Measurements from ENCODE around the gene PTGS2. TPM values are rescaled to one million over a fixed set of nuclear protein-coding genes. Genes with fewer than 3 reads are reported as not detected.

The PTGS2 gene
- polyA plus RNA-seq, 1 of the 3 experiments (the other 2 are of a cell fraction): 6.3 TPM

- TF ChIP-seq, protein P1, sequence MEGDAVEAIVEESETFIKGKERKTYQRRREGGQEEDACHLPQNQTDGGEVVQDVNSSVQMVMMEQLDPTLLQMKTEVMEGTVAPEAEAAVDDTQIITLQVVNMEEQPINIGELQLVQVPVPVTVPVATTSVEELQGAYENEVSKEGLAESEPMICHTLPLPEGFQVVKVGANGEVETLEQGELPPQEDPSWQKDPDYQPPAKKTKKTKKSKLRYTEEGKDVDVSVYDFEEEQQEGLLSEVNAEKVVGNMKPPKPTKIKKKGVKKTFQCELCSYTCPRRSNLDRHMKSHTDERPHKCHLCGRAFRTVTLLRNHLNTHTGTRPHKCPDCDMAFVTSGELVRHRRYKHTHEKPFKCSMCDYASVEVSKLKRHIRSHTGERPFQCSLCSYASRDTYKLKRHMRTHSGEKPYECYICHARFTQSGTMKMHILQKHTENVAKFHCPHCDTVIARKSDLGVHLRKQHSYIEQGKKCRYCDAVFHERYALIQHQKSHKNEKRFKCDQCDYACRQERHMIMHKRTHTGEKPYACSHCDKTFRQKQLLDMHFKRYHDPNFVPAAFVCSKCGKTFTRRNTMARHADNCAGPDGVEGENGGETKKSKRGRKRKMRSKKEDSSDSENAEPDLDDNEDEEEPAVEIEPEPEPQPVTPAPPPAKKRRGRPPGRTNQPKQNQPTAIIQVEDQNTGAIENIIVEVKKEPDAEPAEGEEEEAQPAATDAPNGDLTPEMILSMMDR (IDR thresholded peaks at IDR 0.05): no peak
- no peak for TF ChIP-seq FOXJ3 (CRISPR knock-in tag; IDR thresholded peaks at IDR 0.05)
- no peak for TF ChIP-seq FOSL2 (IDR thresholded peaks at IDR 0.05; ENCODE audit: borderline replicate concordance, low read depth)
- no peak for TF ChIP-seq GABPA (IDR thresholded peaks at IDR 0.05; ENCODE audit: low read depth)
- TF ChIP-seq PBX3 (IDR thresholded peaks at IDR 0.05): no peak
- TF ChIP-seq NRF1 (IDR thresholded peaks at IDR 0.05; ENCODE audit: low read depth, low read length): no peak
- TF ChIP-seq USF1 (IDR thresholded peaks at IDR 0.05; ENCODE audit: borderline replicate concordance, low read depth): no peak
- no peak for TF ChIP-seq EZH2phosphoT487 (IDR thresholded peaks at IDR 0.05; ENCODE audit: borderline replicate concordance, low read depth)
Measured at GRCh38 chr1:186671136-186671825, 8.9 kb downstream of the PTGS2 start (continued).

DNA sequence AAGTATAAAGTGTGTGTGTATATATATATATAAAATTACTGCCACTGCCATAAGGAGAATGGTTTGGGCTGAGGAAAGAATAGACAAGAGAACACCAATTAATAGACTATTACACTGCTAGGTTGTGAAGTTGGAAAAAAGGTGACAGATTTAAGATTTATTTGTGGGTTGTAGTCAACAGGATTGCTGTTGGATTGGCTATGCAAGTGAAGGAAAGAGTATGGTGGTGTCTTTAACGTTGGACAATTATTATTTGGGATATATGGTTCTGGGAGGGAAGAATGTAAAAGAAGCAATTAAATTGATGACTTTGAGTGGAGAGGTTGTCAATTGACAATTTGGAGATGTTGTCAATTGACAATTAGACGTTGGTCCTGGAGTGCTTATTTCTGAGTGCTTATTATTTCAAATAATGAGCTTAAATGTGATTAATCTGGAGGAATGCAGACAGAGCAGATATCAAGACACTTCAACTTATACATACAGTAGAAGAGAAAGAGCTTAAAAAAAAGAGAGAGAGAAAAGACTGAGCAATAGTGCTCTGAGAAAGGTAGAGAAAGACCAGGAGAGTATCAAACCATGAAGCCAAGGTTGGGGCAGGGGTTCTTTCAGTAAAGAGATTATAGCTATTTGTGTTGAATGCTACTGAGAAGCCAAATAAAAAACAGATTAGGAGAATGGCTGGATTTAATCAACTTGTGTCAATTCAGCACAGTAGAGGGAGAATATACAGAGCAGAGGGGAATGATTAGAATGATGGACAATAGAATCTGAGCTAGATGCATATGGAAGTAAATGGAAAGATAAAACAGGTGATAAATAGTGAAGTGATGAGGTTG lies 9.7 kb downstream of the PTGS2 start:
- Histone ChIP-seq H3K4me3 (ENCODE audit: low read depth in 2 of 2, low read length in 1 of 2) (no peak overlapping the region), H3F3A (replicated peaks; ENCODE audit: insufficient read depth) (peaks cover 5% of the 10 kb centered on the region), H3K27me3 (ENCODE audit: insufficient read depth) (no peaks in the 10 kb centered on the region), H3K9ac (no peak overlapping the region), H3K4me1 (ENCODE audit: control insufficient read depth in 1 of 2, insufficient read depth in 2 of 2, low read depth in 1 of 2, low read length in 1 of 2) (no peaks in the 10 kb centered on the region), H3K4me2 (no peak overlapping the region), H3K27ac (ENCODE audit: low read depth in 2 of 2, low read length in 1 of 2) (no peak overlapping the region), H3K9me3 (no peaks in the 10 kb centered on the region), H3K36me3 (replicated peaks in 1 of 2; ENCODE audit: control insufficient read depth in 1 of 2, insufficient read depth in 2 of 2, low read length in 1 of 2) (peaks cover 0 to 30% of the 10 kb centered on the region in 2 experiments), H3K79me2 (ENCODE audit: insufficient read depth) (no peaks in the 10 kb centered on the region), H4K20me1 (ENCODE audit: insufficient read depth) (no peaks in the 10 kb centered on the region), H2AFZ (ENCODE audit: low read depth) (no peak overlapping the region), H3K9me2 (no peaks in the 10 kb centered on the region)
- CTCF ChIA-PET: no interaction called here
- DNase-seq: no peak
- 10% methylated on average over 2 of the region's 2 CpGs for WGBS (ENCODE audit: low lambda C conversion rate)
- POLR2A ChIA-PET: no interaction called here
- no peak for TF ChIP-seq MXI1 (IDR thresholded peaks at IDR 0.05; ENCODE audit: low read depth, low read length)
- TF ChIP-seq REST (IDR thresholded peaks at IDR 0.05; ENCODE audit: low read depth, low read length): no peak
- TF ChIP-seq CHD2 (IDR thresholded peaks at IDR 0.05; ENCODE audit: low read length, partially characterized antibody): no peak
- TF ChIP-seq, protein P2, sequence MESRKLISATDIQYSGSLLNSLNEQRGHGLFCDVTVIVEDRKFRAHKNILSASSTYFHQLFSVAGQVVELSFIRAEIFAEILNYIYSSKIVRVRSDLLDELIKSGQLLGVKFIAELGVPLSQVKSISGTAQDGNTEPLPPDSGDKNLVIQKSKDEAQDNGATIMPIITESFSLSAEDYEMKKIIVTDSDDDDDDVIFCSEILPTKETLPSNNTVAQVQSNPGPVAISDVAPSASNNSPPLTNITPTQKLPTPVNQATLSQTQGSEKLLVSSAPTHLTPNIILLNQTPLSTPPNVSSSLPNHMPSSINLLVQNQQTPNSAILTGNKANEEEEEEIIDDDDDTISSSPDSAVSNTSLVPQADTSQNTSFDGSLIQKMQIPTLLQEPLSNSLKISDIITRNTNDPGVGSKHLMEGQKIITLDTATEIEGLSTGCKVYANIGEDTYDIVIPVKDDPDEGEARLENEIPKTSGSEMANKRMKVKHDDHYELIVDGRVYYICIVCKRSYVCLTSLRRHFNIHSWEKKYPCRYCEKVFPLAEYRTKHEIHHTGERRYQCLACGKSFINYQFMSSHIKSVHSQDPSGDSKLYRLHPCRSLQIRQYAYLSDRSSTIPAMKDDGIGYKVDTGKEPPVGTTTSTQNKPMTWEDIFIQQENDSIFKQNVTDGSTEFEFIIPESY (IDR thresholded peaks at IDR 0.05; ENCODE audit: borderline replicate concordance, low read depth): no peak
- no peak for TF ChIP-seq FOSL2 (IDR thresholded peaks at IDR 0.05; ENCODE audit: borderline replicate concordance, low read depth)
- no peak for TF ChIP-seq JUND (IDR thresholded peaks at IDR 0.05)
- no peak for TF ChIP-seq GABPA (IDR thresholded peaks at IDR 0.05; ENCODE audit: low read depth)
- TF ChIP-seq SIN3A (IDR thresholded peaks at IDR 0.05; ENCODE audit: borderline replicate concordance, low read depth, low read length): no peak
- TF ChIP-seq USF2 (IDR thresholded peaks at IDR 0.05; ENCODE audit: borderline replicate concordance, low read depth, low read length): no peak
- no peak for TF ChIP-seq PBX3 (IDR thresholded peaks at IDR 0.05)
- no peak for TF ChIP-seq NRF1 (IDR thresholded peaks at IDR 0.05; ENCODE audit: low read depth, low read length)

Measured in SK-N-SH (cell line).